HG03439 (cell line): ENCODE measurements around the gene C9orf78.
"Not testable (repeated sequence)": the region's sequence is repeated elsewhere in the genome, so short reads cannot be mapped to it uniquely, and the experiment has no call there.

Experiments used
- ATAC-seq: cut with Tn5 transposase; IDR thresholded peaks from one replicate; pipeline ENCODE4 v1.9.1; 2021; ENCODE audit warnings: mild to moderate bottlenecking, moderate library complexity; ENCODE audit not compliant: unreplicated experiment

The C9orf78 gene

DNA sequence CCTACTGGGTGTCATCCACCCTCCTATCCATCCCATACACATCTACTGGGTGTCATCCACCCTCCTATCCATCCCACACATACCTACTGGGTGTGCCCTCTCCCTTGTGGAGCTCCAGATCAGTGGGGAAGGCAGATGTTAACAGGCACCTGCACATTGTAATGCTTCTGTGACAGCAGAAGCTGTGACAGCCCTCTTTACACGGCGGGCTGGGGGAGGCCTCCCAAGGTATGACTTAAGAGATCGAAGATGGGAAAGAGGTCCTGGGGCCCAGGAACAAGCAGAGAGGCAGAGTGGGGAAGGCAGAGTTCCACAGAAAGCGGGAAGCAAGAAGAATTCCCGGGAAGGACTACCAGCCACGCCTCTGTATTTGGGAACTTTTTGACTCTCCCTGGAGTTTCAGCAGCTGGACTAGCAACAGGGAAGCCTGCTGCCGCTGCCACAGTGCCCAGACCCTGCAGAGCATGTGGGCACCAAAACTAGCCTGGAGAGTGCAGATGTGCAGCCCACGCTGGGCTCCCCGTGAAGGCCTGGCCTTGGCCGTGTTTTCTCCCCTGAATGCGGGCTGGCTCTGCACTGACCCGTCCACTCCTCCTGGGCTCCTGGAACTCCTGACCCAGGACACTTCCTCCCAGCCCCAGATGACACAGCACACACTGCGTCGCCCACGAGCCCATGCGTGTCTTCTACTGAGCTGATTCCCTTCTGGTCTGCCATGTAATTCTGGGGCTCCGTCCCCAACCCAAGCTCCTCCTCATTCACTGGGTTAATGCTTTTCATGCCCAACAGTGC lies 20.4 kb downstream of the C9orf78 start:
- no peak for ATAC-seq

DNA sequence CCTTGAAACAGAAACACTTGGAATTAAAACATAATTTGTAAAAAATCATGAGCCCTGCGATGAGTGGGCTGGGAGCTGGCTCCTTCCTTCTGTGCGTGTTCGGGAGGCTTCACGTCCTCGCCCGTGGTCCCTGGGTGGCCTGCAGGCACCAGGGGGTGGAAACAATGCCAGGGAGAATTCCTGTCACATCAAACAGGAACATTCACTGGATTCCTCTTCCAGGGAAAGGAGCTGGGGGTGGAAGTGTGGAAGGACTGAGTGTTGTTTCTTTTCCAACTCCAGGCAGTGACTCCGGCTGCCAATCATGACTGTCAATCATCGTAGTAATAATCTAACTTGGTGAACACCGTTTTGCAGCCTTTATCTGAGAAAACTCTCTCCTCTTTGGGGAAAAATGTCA lies 21.4 kb downstream of the C9orf78 start:
- no peak for ATAC-seq

DNA sequence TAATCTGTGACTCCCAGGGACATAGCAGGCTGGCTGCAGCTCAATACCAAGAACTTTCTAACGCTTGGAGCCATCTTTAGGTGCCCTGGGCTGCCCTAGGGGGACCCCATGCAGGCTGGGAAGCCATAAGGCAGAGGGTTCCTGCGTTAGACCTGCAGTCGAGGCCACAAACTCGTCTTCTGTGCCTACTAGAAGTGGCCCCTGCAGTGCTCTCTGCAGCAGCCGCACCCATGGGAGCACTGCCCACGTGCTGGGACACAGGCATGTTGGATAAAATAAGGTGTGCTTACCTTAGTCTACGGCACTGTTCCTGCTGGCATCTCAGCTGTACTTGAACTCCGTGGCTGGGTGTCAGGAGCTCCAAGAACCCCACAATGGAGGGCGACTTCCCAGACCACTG lies 22.7 kb downstream of the C9orf78 start:
- ATAC-seq: no peak

DNA sequence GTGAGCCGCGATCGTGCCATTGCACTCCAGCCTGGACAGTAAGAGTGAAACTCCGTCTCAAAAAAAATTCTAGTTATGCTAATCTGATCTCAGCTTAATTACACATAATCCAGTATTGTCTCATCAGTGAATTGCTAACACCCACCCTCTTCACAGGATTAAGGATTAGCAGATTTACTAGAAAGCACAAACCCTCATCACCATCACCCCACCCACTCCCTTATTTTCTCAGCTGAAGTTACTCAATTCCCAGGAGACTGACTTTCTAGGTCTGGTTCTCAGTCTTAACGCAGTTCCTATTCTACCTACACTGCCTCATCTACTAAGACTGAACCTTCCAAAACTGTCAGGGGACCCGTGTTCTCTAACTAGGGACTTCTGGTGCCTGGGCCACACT lies 23.1 kb downstream of the C9orf78 start:
- no peak for ATAC-seq

DNA sequence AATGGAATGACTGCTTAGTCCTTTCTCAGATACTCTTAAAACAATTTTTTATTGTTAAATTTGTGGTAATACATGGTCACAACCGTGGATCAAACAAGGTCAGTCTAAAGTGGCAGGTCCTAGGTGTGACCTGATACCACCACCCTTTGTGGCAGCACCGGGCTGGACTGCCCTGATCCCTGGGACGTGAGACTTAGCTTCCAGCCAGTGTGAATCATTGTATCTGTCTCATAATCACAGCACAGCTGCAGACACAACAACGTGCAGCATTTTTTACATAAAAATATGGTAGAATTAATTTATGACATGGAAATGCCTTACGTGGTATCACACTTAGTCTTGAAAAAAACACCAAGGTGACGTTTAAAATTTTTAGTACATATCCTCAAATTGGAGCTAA lies 24.3 kb downstream of the C9orf78 start:
- no peak for ATAC-seq

DNA sequence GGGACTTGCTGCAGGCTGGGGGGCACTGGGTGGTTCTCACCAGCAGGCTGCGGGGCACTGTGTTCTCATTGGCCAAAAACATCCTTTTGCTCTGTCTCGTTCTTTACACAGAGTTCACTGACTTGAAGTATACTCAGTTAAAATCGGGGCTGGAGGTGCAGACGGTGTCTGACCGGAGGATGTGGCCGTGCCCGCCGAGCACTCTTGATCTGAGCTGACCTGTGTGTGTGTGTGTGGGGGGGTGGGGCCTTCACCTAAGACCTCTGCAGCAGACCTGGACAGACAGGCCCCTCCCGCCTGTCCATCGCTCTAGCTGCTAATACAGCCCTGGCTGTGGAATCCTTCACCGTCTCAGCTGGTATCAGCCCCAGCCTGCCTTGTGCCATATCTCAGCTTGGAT lies 25.0 kb downstream of the C9orf78 start:
- no peak for ATAC-seq

DNA sequence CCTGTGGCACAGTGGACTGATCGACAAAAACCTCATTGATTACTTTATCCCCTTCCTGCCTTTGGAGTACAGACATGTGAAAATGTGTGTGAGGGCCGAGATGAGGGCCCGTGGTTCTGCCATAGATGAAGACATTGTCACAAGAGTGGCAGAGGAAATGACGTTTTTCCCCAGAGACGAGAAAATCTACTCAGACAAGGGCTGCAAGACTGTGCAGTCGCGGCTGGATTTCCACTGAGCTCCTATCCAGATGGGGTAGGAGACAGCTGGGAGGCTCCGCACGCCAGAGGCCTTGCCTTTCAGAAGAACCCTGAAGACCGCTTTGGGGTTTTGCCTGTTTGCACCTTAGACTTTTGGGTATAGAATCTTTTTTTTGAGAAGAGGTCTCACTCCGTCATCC lies 25.7 kb downstream of the C9orf78 start:
- ATAC-seq: no peak

DNA sequence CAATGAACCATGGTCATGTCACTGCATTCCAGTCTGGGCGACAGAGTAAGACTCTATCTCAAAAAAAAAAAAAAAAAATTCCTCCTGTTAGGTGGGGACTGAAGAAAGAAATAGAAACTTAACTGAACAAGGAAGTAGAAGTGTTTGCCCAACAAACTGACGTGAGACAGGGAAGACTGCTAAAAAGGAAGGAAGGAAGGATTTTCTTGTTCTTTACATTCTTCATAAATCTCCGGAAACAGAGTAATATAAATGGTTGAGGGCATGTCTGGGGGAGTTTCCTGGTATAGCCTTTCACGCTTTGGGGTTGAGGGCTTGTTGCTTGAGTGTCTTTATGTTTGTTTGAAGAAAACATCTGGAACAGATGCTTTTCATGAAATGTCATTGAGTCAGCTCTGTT lies 29.0 kb downstream of the C9orf78 start:
- ATAC-seq: no peak

DNA sequence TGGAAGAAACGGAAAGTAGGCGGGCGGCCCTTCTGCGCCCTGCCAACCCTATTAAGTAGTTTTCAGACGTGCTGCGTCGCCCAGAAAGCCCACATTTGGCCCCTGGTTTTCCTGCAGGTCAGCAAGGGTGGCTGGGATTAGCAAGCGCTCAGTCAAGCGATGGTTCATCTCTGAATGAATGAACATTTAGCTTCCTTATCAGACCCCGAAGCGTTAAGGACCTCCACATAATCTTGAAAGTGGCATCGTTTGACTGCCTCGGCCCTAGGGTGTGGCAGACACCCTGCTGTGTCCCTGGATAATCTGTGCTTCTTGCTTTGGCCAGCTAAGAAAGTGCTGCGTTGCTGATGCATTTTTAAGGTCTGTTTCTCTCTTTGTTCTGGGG lies 31.4 kb downstream of the C9orf78 start:
- no peak for ATAC-seq

DNA sequence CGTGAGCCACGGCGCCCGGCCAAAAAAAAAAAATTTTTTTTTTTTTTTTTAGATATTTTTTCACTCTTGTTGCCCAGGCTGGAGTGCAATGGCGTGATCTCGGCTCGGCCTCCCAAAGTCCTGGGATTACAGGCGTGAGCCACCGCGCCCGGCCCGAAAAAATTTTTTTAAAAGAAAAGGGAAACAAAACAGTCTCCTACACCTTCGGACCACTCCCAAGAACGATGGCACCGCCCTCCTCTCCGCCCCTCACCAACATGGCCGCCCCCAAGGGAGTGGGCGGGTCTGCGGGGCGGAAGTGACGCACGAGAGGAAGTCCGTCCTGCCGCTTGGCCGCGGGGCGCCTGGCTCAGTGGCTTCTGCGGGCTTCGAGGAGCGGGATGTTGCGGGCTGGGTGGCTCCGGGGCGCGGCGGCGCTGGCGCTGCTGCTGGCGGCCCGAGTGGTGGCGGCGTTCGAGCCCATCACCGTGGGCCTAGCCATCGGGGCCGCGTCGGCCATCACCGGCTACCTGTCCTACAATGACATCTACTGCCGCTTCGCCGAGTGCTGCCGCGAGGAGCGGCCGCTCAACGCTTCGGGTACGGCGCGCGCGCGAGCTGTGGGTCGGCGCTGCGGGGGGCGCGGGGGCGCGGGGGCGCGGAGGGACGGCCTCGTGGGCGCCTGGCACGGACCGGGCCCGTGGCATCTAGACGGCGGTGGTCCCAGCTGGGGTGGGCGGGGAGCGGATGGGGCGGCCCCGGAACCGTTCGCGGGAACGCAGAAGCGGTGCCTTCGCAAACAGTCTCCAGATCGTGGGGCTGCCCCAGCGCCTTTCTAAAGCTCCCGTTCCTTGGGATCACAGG lies 32.0 kb downstream of the C9orf78 start, which contains the start of gene TOR1B:
TSS of gene TOR1B (plus strand) at position 352 of the 843 bp plus-strand sequence. CDS start at position 381, 29 bp downstream.
- peak; percentile 87 for ATAC-seq

DNA sequence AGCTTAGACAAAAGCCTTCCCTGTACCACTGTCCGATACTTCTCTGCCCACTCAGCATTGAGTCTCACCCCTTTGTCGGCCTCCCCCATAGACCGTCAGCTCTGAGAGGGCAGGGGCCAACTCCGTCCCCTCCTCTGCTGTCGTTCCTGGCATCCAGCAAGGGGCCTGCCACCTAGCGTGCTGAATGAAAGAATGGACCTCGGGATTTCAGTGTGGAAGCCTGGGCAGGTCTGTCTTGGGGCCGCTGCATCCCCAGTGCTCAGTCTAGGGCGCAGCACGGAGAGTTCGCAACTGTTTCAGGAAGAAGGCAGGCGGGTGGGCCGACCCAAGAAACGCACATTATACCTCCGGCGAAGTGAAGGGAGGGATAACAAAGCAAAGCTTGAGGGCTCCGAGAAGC lies 33.6 kb downstream of the C9orf78 start:
- ATAC-seq: no peak

DNA sequence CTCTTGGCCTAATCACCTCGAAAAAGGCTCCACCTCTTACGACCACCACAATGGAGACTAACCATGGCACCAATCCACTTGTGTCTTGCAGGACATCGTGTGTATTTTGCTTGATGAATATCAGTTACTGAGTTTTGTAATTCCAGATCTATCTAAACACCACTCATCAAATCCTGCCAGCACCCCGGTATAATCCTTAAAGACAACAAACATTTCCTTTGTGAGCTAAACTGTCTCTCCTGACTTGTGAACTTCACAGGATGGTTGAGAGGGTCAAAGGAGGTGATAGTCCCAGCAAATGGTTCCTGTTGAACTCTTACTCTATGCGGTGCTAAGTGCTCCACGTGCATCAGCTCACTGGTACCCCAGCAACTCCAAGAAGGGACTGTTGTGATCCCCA lies 36.1 kb downstream of the C9orf78 start:
- no peak for ATAC-seq

DNA sequence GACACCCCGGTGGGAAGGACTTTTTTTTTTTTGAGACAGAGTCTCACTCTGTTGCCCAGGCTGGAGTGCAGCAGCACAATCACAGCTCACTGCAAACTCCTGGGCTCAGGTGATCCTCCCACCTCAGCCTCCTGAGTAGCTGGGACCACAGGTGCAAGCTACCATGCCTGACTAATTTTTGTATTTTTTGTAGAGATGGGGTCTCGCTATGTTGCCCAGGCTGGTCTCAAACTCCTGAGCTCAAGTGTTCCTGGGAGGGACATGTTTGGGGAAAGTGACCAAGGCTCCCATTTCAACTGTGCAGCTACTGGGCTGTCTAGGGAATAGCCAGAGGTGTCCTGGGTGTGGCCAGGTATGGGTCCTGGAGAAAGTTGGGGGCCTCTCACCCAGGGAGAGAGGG lies 39.0 kb downstream of the C9orf78 start:
- ATAC-seq: not testable (repeated sequence)

DNA sequence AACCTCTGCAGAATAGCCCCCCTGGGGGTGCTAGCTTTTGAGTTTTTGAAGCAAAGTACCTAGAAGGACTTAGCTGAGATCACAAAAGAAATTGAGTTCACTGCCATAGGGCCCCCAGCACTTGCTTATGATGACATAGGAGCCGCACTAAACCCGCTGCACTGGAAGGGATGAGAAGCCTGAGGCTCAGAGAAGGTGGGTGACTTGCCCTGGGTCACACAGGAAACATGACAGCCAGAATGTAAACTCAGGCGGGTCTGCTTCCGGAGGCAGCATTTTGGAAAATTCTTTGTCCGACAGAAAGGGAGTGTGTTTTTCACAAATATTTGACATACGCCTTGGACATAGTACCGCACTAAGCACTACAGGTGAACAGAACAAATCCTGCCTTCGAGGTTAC lies 40.5 kb downstream of the C9orf78 start:
- ATAC-seq: no peak

DNA sequence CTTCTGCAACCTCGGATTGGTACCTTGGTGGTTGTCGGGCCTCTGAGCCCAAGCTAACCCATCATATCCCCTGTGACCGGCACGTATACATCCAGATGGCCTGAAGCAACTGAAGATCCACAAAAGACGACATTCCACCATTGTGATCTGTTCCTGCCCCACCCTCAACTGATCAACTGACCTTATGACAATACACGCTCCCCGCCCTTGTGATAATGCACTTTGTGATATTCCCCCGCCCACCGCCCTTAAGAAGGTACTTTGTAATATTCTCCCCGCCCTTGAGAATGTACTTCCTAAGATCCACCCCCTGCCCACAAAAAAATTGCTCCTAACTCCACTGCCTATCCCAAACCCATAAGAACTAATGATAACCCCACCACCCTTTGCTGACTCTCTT lies 48.6 kb downstream of the C9orf78 start:
- ATAC-seq: no peak

DNA sequence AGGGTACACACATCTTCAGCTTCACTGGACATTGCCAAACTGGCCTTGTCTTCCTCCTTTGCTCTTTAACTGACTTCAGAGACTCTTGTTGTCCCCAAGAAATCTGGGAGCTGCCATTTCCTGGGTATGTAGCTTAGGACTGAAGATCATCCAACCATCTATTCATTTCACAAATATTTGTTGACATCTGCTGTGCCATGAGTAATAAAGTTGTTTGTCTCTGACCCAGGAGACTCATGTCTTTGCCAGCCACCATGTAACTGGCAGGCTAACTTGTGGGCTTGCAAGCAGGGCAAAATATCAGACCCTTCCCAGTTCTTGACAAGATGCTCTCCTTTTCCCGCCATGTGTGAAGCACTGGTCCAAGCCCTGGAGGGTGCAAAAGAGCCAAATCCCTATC lies 49.2 kb downstream of the C9orf78 start:
- ATAC-seq: no peak

DNA sequence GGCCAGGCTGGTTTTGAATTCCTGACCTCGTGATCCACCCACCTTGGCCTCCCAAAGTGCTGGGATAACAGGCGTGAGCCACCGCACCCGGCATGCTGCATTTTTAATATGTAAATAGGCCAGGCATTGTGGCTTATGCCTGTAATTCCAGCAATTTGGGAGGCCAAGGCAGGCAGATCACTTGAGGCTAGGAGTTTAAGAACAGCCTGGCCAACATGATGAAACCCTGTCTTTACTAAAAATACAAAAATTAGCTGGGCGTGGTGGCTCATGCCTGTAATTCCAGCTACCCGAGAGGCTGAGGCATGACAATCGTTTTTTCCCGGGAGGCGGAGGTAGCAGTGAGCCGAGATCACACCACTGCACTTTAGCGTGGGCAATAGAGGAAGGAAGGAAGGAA lies 50.1 kb downstream of the C9orf78 start:
- ATAC-seq: not testable (repeated sequence)

DNA sequence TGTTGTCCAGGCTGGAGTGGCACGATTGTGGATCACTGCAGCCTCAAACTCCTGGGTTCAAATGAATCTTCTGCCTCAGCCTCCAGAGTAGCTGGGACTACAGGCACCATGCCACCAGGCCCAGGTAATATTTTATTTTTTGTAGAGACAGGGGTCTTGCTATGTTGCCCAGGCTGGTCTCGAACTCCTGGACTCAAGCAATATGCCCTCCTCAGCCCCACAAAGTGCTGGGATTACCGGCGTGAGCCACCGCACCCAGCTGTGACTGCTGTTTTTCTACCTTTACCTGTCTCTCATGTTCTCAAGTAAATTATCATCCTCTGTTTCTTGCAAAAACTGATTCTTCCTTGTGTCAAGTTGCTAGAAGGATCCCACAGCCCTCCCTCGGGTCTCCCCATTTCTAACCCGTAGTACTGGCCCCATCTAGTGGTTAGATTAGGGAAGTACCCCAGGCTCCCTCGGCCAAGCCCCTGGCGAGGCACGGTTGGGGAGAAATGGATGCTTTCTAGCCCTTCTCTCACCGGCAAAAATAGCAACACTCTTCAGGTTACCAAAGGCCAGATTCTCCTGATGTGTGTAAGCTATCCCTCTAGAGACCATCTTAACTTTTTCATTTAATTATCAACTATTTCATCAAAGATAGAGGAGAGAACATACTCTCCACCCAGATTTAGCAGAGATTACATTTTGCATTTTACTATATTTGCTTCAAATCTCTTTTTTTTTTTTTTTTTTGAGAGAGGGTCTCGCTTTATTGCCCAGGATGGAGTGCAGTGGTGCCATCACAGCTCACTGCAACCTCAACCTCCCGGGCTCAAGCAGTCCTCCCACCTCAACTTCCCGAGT lies 51.3 kb downstream of the C9orf78 start:
- peak; percentile 56 for ATAC-seq

DNA sequence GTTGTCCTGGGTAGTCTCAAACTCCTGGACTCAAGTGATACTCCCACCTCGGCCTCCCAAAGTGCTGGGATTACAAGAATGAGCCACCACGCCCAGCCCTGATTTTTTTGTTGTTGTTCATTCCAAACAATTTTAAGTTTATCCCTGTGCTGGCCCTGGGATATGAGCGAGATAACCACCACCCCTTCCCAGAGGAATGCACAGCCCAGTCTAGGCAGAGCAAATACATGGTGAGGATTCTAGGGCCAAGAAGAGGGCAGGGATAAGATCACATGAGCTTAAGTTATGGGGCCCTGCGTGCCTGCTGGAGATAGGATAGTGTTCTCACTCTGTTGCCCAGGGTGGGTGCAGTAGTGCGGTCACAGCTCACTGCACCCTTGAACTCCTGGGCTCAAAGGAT lies 53.1 kb downstream of the C9orf78 start:
- ATAC-seq: no peak

DNA sequence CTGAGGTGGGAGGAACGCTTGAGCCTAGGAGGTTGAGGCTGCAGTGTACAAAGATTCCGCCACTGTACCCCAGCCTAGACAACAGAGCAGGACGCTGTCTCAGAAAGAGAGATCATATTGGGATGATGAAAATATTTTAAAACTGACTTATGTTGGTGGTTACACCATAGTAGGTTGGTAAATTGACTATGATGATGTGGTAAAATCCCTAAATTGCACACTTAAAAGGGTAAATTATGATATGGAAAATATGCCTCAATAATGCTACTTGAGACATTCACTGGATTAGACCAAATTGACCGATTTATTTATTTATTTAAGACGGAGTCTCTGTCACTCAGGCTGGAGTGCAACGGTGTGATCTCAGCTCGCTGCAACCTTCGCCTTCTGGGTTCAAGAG lies 53.9 kb downstream of the C9orf78 start:
- no peak for ATAC-seq

DNA sequence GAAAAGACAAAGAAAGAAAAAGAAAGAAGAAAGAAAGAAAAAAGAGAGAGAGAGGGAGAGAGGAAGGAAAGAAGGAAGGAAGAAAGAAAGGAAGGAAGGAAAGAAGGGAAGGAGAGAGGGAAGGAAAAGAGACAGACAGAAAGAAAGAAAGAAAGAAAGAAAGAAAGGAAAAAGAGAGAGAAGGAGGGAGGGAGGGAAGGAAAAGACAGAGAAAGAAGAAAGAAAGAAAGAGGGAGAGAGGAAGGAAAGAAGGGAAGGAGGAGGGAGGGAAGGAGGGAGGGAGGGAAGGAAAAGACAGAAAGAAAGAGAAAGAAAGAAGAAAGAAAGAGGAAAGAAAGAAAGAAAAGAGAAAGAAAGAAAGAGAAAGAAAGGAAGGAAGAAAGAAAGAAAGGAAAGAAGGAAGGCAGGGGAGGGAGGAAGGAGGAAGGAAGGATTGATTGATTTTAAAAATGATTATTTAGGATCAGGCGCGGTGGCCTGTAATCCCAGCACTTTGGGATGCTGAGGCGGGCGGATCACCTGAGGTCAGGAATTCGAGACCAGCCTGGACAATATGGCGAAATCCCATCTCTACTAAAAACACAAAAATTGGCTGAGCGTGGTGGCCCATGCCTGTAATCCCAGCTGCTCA lies 55.4 kb downstream of the C9orf78 start:
- ATAC-seq: no peak
